GM12878 (cell line): ENCODE data around the gene S100A8.

ENCODE experiments used
- EZH2 ChIP-seq: IDR thresholded peaks from 2 replicates; pipeline ENCODE4 v1.6.1; 2012; ENCODE audit warnings: low read depth, mild to moderate bottlenecking, control low read depth, inconsistent platforms, low read length, borderline replicate concordance; ENCODE audit not compliant: control insufficient read depth
- GABPA ChIP-seq: IDR thresholded peaks from 2 replicates; pipeline ENCODE4 v1.6.1; 2014; ENCODE audit warnings: antibody characterized with exemption, low read depth, mild to moderate bottlenecking, inconsistent platforms
- HDAC2 ChIP-seq: fragments of 200-600 bp; sonication (generic); IDR thresholded peaks from 2 replicates; pipeline ENCODE4 v1.6.1; 2017
- NFXL1 ChIP-seq: fragments of 450-650 bp; IDR thresholded peaks from 2 replicates; pipeline ENCODE4 v1.6.1; 2017; ENCODE audit warnings: antibody characterized with exemption, mild to moderate bottlenecking, borderline replicate concordance
- NFYB ChIP-seq: IDR thresholded peaks from 2 replicates; pipeline ENCODE4 v1.6.1; 2011; ENCODE audit warnings: low read depth, mild to moderate bottlenecking, low read length, improper control_type of control experiment, moderate library complexity; ENCODE audit not compliant: insufficient read depth
- POLR2A ChIP-seq: IDR thresholded peaks from 2 replicates; pipeline ENCODE4 v1.6.1; 2011; ENCODE audit warnings: low read depth, mild to moderate bottlenecking, low read length
- SIX5 ChIP-seq: IDR thresholded peaks from 2 replicates; pipeline ENCODE4 v1.6.1; 2011; ENCODE audit warnings: mild to moderate bottlenecking, low read depth, low read length, moderate library complexity; ENCODE audit not compliant: severe bottlenecking
- TAF1 ChIP-seq: IDR thresholded peaks from 2 replicates; pipeline ENCODE4 v1.6.1; 2011; ENCODE audit warnings: mild to moderate bottlenecking, low read depth, low read length, borderline replicate concordance
- TBL1XR1 ChIP-seq: IDR thresholded peaks from 2 replicates; pipeline ENCODE4 v1.6.1; 2012; ENCODE audit warnings: low read depth, low read length, improper control_type of control experiment
- YY1 ChIP-seq: IDR thresholded peaks from 2 replicates; pipeline ENCODE4 v1.6.1; 2011; ENCODE audit warnings: low read depth, mild to moderate bottlenecking, low read length
- TF ChIP-seq, protein P1 (sequence below), 3 experiments: IDR thresholded peaks in 2 of 3; conservative IDR thresholded peaks in 1 of 3; 2 replicates each; pipeline ENCODE4 v1.5.1; 2011; ENCODE audit warnings: low read depth in 3 of 3, low read length in 3 of 3, mild to moderate bottlenecking in 3 of 3, control low read depth in 2 of 3, moderate library complexity in 2 of 3, inconsistent platforms in 1 of 3, mixed read lengths in 1 of 3; ENCODE audit not compliant: control insufficient read depth in 2 of 3, insufficient read depth in 1 of 3; ENCODE audit errors: extremely low read depth in 1 of 3
- TF ChIP-seq, protein P2 (sequence below): fragments of 450-650 bp; IDR thresholded peaks from 2 replicates; pipeline ENCODE4 v1.6.1; 2016; ENCODE audit warnings: mild to moderate bottlenecking
- TF ChIP-seq, protein P3 (sequence below): IDR thresholded peaks from 2 replicates; pipeline ENCODE4 v1.6.1; 2012; ENCODE audit warnings: low read depth, low read length, improper control_type of control experiment

- TF ChIP-seq GABPA (no peak), EZH2 (no peak), TAF1 (no peak), POLR2A (no peak), HDAC2 (no peak), SIX5 (no peak), TBL1XR1 (no peak), YY1 (no peak), NFXL1 (no peak), NFYB (no peak)
- TF ChIP-seq, protein P1, sequence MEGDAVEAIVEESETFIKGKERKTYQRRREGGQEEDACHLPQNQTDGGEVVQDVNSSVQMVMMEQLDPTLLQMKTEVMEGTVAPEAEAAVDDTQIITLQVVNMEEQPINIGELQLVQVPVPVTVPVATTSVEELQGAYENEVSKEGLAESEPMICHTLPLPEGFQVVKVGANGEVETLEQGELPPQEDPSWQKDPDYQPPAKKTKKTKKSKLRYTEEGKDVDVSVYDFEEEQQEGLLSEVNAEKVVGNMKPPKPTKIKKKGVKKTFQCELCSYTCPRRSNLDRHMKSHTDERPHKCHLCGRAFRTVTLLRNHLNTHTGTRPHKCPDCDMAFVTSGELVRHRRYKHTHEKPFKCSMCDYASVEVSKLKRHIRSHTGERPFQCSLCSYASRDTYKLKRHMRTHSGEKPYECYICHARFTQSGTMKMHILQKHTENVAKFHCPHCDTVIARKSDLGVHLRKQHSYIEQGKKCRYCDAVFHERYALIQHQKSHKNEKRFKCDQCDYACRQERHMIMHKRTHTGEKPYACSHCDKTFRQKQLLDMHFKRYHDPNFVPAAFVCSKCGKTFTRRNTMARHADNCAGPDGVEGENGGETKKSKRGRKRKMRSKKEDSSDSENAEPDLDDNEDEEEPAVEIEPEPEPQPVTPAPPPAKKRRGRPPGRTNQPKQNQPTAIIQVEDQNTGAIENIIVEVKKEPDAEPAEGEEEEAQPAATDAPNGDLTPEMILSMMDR (IDR thresholded peaks at IDR 0.05 in 2 of 3, conservative IDR thresholded peaks at IDR 0.05 in 1 of 3; ENCODE audit: control insufficient read depth in 2 of 3, extremely low read depth in 1 of 3, insufficient read depth in 1 of 3, low read depth in 3 of 3, low read length in 3 of 3): no peak
- TF ChIP-seq, protein P2, sequence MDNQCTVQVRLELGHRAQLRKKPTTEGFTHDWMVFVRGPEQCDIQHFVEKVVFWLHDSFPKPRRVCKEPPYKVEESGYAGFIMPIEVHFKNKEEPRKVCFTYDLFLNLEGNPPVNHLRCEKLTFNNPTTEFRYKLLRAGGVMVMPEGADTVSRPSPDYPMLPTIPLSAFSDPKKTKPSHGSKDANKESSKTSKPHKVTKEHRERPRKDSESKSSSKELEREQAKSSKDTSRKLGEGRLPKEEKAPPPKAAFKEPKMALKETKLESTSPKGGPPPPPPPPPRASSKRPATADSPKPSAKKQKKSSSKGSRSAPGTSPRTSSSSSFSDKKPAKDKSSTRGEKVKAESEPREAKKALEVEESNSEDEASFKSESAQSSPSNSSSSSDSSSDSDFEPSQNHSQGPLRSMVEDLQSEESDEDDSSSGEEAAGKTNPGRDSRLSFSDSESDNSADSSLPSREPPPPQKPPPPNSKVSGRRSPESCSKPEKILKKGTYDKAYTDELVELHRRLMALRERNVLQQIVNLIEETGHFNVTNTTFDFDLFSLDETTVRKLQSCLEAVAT: no peak
- TF ChIP-seq, protein P3, sequence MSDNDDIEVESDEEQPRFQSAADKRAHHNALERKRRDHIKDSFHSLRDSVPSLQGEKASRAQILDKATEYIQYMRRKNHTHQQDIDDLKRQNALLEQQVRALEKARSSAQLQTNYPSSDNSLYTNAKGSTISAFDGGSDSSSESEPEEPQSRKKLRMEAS: no peak
Measured at GRCh38 chr1:153431427-153431826, 40.6 kb upstream of the S100A8 start.
